Neural cell (in vitro differentiated cells): ENCODE measurements around the gene TCF4. TPM values are rescaled to one million over a fixed set of nuclear protein-coding genes. Genes with fewer than 3 reads are reported as not detected.

Source experiments
- H2AFZ ChIP-seq: fragments of 200-600, 300-800 bp; sonication (generic), shearing (Covaris generic); 2 replicates; pipeline ENCODE4 v1.6.0; 2014; ENCODE audit warnings: low read depth, mild to moderate bottlenecking, antibody characterized with exemption, low read length, moderate library complexity
- H3F3A ChIP-seq: fragments of 200-600 bp; shearing (Covaris generic); 2 replicates; pipeline ENCODE4 v1.6.1; 2016; ENCODE audit warnings: mild to moderate bottlenecking, moderate library complexity, mixed read lengths, antibody characterized with exemption, low read length; ENCODE audit not compliant: insufficient read depth, poor library complexity, severe bottlenecking
- H3K27ac ChIP-seq: fragments of 200-600, 300-800 bp; sonication (generic), shearing (Covaris generic); 2 replicates; pipeline ENCODE4 v1.5.1; 2014; ENCODE audit warnings: mild to moderate bottlenecking, low read length, moderate library complexity
- H3K27me3 ChIP-seq: fragments of 300-800, 200-600 bp; sonication (generic), shearing (Covaris generic); 2 replicates; pipeline ENCODE4 v1.6.0; 2014; ENCODE audit warnings: mild to moderate bottlenecking, low read depth, low read length, moderate library complexity; ENCODE audit not compliant: insufficient read depth
- H3K36me3 ChIP-seq: fragments of 300-800, 200-600 bp; sonication (generic), shearing (Covaris generic); 2 replicates; pipeline ENCODE4 v1.5.1; 2014; ENCODE audit warnings: mild to moderate bottlenecking, antibody characterized with exemption, low read length, moderate library complexity; ENCODE audit not compliant: insufficient read depth
- H3K4me2 ChIP-seq: fragments of 300-800, 200-600 bp; sonication (generic), shearing (Covaris generic); 2 replicates; pipeline ENCODE4 v1.6.0; 2014; ENCODE audit warnings: mild to moderate bottlenecking, low read length
- H3K4me3 ChIP-seq: fragments of 300-800, 200-600 bp; sonication (generic), shearing (Covaris generic); 2 replicates; pipeline ENCODE4 v1.5.1; 2014; ENCODE audit warnings: mild to moderate bottlenecking, low read length, moderate library complexity
- H3K79me2 ChIP-seq: fragments of 200-600 bp; shearing (Covaris generic); replicated peaks from 2 replicates; pipeline ENCODE4 v1.6.0; 2014; ENCODE audit warnings: mild to moderate bottlenecking, low read length, moderate library complexity; ENCODE audit not compliant: insufficient read depth
- H3K9ac ChIP-seq: fragments of 300-800, 200-600 bp; sonication (generic), shearing (Covaris generic); 2 replicates; pipeline ENCODE4 v1.6.1; 2016; ENCODE audit warnings: mild to moderate bottlenecking, low read length, mixed read lengths
- H3K9me2 ChIP-seq: fragments of 200-600 bp; shearing (Covaris generic); 2 replicates; pipeline ENCODE4 v1.6.1; 2016; ENCODE audit warnings: mild to moderate bottlenecking, low read length, mixed read lengths; ENCODE audit not compliant: insufficient read depth
- H3K9me3 ChIP-seq: fragments of 200-600, 300-800 bp; sonication (generic), shearing (Covaris generic); 2 replicates; pipeline ENCODE4 v1.6.1; 2016; ENCODE audit warnings: mild to moderate bottlenecking, mixed run types, low read length, moderate library complexity, mixed read lengths
- H4K20me1 ChIP-seq: fragments of 200-600 bp; shearing (Covaris generic); 2 replicates; pipeline ENCODE4 v1.6.1; 2016; ENCODE audit warnings: mild to moderate bottlenecking, mixed run types; ENCODE audit not compliant: insufficient read depth
- EP300 ChIP-seq: fragments of 450-650 bp; conservative IDR thresholded peaks from 2 replicates; pipeline ENCODE4 v1.6.1; 2014; ENCODE audit warnings: antibody characterized with exemption, mild to moderate bottlenecking, moderate library complexity; ENCODE audit not compliant: poor library complexity, severe bottlenecking
- EZH2 ChIP-seq: fragments of 200-600, 300-800 bp; shearing (Covaris generic), sonication (generic); IDR thresholded peaks from 2 replicates; pipeline ENCODE4 v1.6.1; 2014; ENCODE audit warnings: antibody characterized with exemption, low read length, borderline replicate concordance, mild to moderate bottlenecking; ENCODE audit not compliant: insufficient read depth, poor library complexity, severe bottlenecking
- MXI1 ChIP-seq: fragments of 450-650 bp; conservative IDR thresholded peaks from 2 replicates; pipeline ENCODE4 v1.6.1; 2014; ENCODE audit warnings: antibody characterized with exemption, mild to moderate bottlenecking; ENCODE audit not compliant: poor library complexity, severe bottlenecking
- POLR2AphosphoS5 ChIP-seq: IDR thresholded peaks from 2 replicates; pipeline ENCODE4 v1.6.1; 2012
- RAD21 ChIP-seq: fragments of 450-650 bp; conservative IDR thresholded peaks from 2 replicates; pipeline ENCODE4 v1.6.1; 2014; ENCODE audit warnings: antibody characterized with exemption, mild to moderate bottlenecking, moderate library complexity
- SMC3 ChIP-seq: fragments of 450-650 bp; conservative IDR thresholded peaks from 2 replicates; pipeline ENCODE4 v1.6.1; 2014; ENCODE audit warnings: antibody characterized with exemption, mild to moderate bottlenecking, moderate library complexity; ENCODE audit not compliant: poor library complexity
- TAF1 ChIP-seq: IDR thresholded peaks from 2 replicates; pipeline ENCODE4 v1.6.1; 2012; ENCODE audit warnings: low read depth
- polyA minus RNA-seq: library from RNA; depleted of rRNA, polyadenylated mRNA; stranded (reverse); fragments of >200 nt; gene quantifications from 2 replicates; pipeline ENCODE4 v1.2.3, GENCODE V29; 2014
- polyA plus RNA-seq: library from polyadenylated mRNA; depleted of rRNA; stranded (reverse); fragments of >200 nt; gene quantifications from 2 replicates; pipeline ENCODE4 v1.2.3, GENCODE V29; 2014
- TF ChIP-seq, protein P1 (sequence below): IDR thresholded peaks from 2 replicates; pipeline ENCODE4 v1.6.1; 2012; ENCODE audit warnings: borderline replicate concordance
- TF ChIP-seq, protein P2 (sequence below): fragments of 450-650 bp; IDR thresholded peaks from 2 replicates; pipeline ENCODE4 v1.5.1; 2014; ENCODE audit warnings: antibody characterized with exemption, mild to moderate bottlenecking, moderate library complexity; ENCODE audit not compliant: poor library complexity, severe bottlenecking

Gene TCF4
- polyA plus RNA-seq = 4.2 and 7.0 TPM in 2 replicates
- 31.5 and 32.9 TPM in 2 replicates for polyA minus RNA-seq

DNA sequence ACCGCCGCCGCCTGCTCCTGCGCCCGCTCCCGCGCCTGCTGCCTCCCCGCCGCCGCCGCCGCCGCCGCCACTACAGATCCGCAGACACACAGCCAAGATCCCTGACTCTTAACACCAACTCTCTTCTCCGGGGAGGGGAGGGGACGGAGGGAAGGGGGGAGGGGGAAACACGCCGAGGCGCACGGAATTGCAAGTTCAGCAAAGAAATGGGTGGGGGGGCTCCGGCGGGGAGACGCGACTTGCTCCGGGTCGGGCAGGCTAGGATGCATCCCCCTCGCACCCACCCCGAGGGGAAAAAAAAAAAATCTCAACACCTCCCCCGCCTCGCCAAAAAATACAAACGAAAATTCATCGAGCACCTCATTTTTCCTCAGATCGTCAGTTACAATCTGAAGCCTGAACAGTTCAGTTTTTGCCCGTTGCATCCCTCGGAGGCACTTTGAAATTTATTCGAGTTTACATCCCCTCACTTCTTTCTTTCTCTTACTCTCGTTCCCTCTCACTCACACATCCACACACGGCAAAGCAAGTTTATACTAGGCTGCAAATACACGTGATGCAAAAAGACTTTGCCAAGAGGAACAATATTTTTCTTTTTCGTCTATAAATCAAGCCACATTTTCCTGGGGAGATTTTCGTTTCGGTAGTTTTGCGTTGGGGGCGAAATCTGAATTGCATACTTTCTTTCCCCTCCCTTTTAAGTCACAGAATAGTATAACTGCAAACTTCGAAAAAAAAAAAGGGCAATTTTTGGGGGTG, at the start of gene TCF4:
Gene TCF4, minus strand, starts transcription at position 82 of the 759 bp plus-strand sequence. CDS start 1,076 bp downstream, outside the sequence.
- H3K9me2 ChIP-seq = no peaks in the 10 kb centered on the region
- H3K9me3 ChIP-seq = no peaks in the 10 kb centered on the region
- no peaks in the 10 kb centered on the region for H3K36me3 ChIP-seq
- no peaks in the 10 kb centered on the region for H4K20me1 ChIP-seq
- no peaks in the 10 kb centered on the region for H3F3A ChIP-seq
- peaks cover 33% of the 10 kb centered on the region for H3K79me2 ChIP-seq
- H3K4me3 ChIP-seq = peak within 1 kb of the TSS; percentile 70
- TF ChIP-seq MXI1 = peak; percentile 33
- no peak for TF ChIP-seq EZH2
- H3K4me2 ChIP-seq = peak within 1 kb of the TSS; percentile 78
- H2AFZ ChIP-seq = no peak within 1 kb of the TSS
- H3K9ac ChIP-seq = peak within 1 kb of the TSS; percentile 64
- H3K27ac ChIP-seq = no peak within 1 kb of the TSS
- no peaks in the 10 kb centered on the region for H3K27me3 ChIP-seq

DNA sequence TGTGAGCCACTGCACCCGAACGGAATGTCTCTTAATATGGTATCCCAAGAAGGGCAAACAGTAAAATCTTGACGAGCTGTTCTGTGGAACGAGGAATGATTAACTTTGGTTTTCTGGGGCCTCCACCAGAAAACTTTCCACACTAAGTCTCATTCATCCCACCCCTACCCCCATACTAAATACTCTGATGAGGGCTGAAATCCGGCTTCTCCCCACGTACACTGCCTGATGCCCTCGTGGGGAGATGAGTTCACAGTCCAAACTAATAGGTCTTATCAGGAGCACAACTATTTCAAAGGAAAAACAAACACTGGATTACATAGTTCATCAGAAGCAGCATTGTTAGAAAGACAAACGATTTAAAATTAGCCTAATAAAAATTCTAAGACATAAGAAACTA, 49.2 kb upstream of the TCF4 start:
- Histone ChIP-seq H3K9me2 (no peaks in the 10 kb centered on the region), H3K27me3 (no peaks in the 10 kb centered on the region), H4K20me1 (no peaks in the 10 kb centered on the region), H3K9ac (no peak overlapping the region), H3K9me3 (no peaks in the 10 kb centered on the region), H2AFZ (no peak overlapping the region), H3K4me3 (no peak overlapping the region), H3K27ac (no peak overlapping the region), H3K36me3 (no peaks in the 10 kb centered on the region), H3F3A (no peaks in the 10 kb centered on the region), H3K79me2 (no peaks in the 10 kb centered on the region), H3K4me2 (no peak overlapping the region)
- TF ChIP-seq EP300 = no peak
- no peak for TF ChIP-seq SMC3
- TF ChIP-seq EZH2 = no peak
- TF ChIP-seq, protein P1, sequence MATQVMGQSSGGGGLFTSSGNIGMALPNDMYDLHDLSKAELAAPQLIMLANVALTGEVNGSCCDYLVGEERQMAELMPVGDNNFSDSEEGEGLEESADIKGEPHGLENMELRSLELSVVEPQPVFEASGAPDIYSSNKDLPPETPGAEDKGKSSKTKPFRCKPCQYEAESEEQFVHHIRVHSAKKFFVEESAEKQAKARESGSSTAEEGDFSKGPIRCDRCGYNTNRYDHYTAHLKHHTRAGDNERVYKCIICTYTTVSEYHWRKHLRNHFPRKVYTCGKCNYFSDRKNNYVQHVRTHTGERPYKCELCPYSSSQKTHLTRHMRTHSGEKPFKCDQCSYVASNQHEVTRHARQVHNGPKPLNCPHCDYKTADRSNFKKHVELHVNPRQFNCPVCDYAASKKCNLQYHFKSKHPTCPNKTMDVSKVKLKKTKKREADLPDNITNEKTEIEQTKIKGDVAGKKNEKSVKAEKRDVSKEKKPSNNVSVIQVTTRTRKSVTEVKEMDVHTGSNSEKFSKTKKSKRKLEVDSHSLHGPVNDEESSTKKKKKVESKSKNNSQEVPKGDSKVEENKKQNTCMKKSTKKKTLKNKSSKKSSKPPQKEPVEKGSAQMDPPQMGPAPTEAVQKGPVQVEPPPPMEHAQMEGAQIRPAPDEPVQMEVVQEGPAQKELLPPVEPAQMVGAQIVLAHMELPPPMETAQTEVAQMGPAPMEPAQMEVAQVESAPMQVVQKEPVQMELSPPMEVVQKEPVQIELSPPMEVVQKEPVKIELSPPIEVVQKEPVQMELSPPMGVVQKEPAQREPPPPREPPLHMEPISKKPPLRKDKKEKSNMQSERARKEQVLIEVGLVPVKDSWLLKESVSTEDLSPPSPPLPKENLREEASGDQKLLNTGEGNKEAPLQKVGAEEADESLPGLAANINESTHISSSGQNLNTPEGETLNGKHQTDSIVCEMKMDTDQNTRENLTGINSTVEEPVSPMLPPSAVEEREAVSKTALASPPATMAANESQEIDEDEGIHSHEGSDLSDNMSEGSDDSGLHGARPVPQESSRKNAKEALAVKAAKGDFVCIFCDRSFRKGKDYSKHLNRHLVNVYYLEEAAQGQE = no peak
- no peak for TF ChIP-seq MXI1
- TF ChIP-seq, protein P2, sequence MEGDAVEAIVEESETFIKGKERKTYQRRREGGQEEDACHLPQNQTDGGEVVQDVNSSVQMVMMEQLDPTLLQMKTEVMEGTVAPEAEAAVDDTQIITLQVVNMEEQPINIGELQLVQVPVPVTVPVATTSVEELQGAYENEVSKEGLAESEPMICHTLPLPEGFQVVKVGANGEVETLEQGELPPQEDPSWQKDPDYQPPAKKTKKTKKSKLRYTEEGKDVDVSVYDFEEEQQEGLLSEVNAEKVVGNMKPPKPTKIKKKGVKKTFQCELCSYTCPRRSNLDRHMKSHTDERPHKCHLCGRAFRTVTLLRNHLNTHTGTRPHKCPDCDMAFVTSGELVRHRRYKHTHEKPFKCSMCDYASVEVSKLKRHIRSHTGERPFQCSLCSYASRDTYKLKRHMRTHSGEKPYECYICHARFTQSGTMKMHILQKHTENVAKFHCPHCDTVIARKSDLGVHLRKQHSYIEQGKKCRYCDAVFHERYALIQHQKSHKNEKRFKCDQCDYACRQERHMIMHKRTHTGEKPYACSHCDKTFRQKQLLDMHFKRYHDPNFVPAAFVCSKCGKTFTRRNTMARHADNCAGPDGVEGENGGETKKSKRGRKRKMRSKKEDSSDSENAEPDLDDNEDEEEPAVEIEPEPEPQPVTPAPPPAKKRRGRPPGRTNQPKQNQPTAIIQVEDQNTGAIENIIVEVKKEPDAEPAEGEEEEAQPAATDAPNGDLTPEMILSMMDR = no peak
- TF ChIP-seq RAD21 = no peak
- no peak for TF ChIP-seq POLR2AphosphoS5
- no peak for TF ChIP-seq TAF1
